Measurements from ENCODE around the gene CYB5R2.

The CYB5R2 gene

GRCh38 chr11:7636350-7636749 is 37.0 kb downstream of the CYB5R2 start:
- DNase-seq: no peak

GRCh38 chr11:7635708-7636107 is 37.6 kb downstream of the CYB5R2 start:
- DNase-seq: no peak

GRCh38 chr11:7635137-7635536 is 38.2 kb downstream of the CYB5R2 start:
- DNase-seq: no peak

GRCh38 chr11:7632211-7632610 is 41.1 kb downstream of the CYB5R2 start:
- DNase-seq: no peak

- no peak for DNase-seq
Observed at GRCh38 chr11:7630002-7630401, 43.3 kb downstream of the CYB5R2 start.

GRCh38 chr11:7628660-7629059 is 44.6 kb downstream of the CYB5R2 start:
- DNase-seq: no peak

- DNase-seq: no peak
Observed at GRCh38 chr11:7622721-7623120, 50.6 kb downstream of the CYB5R2 start.

- DNase-seq: no peak
Observed at GRCh38 chr11:7621554-7621953, 51.7 kb downstream of the CYB5R2 start.

- no peak for DNase-seq
Observed at GRCh38 chr11:7621090-7621489, 52.2 kb downstream of the CYB5R2 start.

- no peak for DNase-seq
Observed at GRCh38 chr11:7619322-7619721, 54.0 kb downstream of the CYB5R2 start.

- DNase-seq: no peak
Observed at GRCh38 chr11:7617032-7617431, 56.3 kb downstream of the CYB5R2 start.

Data from SIG-M5 (cell line).